ENCODE results near the gene TNIK.

- TF ChIP-seq PAX5 (IDR thresholded peaks at IDR 0.05; ENCODE audit: insufficient read depth, low read length, severe bottlenecking) (no peak), POLR2A (IDR thresholded peaks at IDR 0.05; ENCODE audit: low read depth, low read length) (no peak), POLR2AphosphoS5 (IDR thresholded peaks at IDR 0.05; ENCODE audit: low read depth, low read length) (no peak)
These were observed 232.0 kb downstream of the TNIK start for GRCh38 chr3:171228240-171228639.

All from GM12891 (cell line).